Measurements from ENCODE around the gene CCL24.
"Not testable (repeated sequence)": the region's sequence is repeated elsewhere in the genome, so short reads cannot be mapped to it uniquely, and the experiment has no call there.

CCL24 gene

GRCh38 chr7:75820688-75821087 is 7.1 kb upstream of the CCL24 start:
- in situ Hi-C loops (cut with MboI; ENCODE audit: low sequenced_read_pairs) = no loop called here

- in situ Hi-C loops (cut with MboI; ENCODE audit: low sequenced_read_pairs) = no loop called here
Observed at GRCh38 chr7:75819711-75820110, 6.1 kb upstream of the CCL24 start.

GRCh38 chr7:75818472-75818871 is 4.9 kb upstream of the CCL24 start:
- in situ Hi-C loops (cut with MboI; ENCODE audit: low sequenced_read_pairs) = no loop called here

- in situ Hi-C loops (cut with MboI; ENCODE audit: low sequenced_read_pairs) = no loop called here
Observed at GRCh38 chr7:75817116-75817515, 3.5 kb upstream of the CCL24 start.

- in situ Hi-C loops (cut with MboI; ENCODE audit: low sequenced_read_pairs) = no loop called here
Observed at GRCh38 chr7:75815418-75816064, 1.9 kb upstream of the CCL24 start.

- in situ Hi-C loops (cut with MboI; ENCODE audit: low sequenced_read_pairs) = no loop called here
Observed at GRCh38 chr7:75814407-75814947, 871 bp upstream of the CCL24 start.

- in situ Hi-C loops (cut with MboI; ENCODE audit: low sequenced_read_pairs) = no loop called here
Observed at GRCh38 chr7:75813084-75813483, 522 bp downstream of the CCL24 start.

- in situ Hi-C loops (cut with MboI; ENCODE audit: low sequenced_read_pairs) = no loop called here
Observed at GRCh38 chr7:75811894-75812678, 1.5 kb downstream of the CCL24 start.

GRCh38 chr7:75809396-75809795 is 4.2 kb downstream of the CCL24 start:
- in situ Hi-C loops (cut with MboI; ENCODE audit: low sequenced_read_pairs) = no loop called here

- in situ Hi-C loops (cut with MboI; ENCODE audit: low sequenced_read_pairs) = no loop called here
Observed at GRCh38 chr7:75808106-75808505, 5.5 kb downstream of the CCL24 start.

- in situ Hi-C loops (cut with MboI; ENCODE audit: low sequenced_read_pairs) = no loop called here
Observed at GRCh38 chr7:75807452-75807851, 6.2 kb downstream of the CCL24 start.

- in situ Hi-C loops (cut with MboI; ENCODE audit: low sequenced_read_pairs) = no loop called here
Observed at GRCh38 chr7:75806560-75807307, 6.9 kb downstream of the CCL24 start.

GRCh38 chr7:75804705-75805104 is 8.9 kb downstream of the CCL24 start:
- in situ Hi-C loops (cut with MboI; ENCODE audit: low sequenced_read_pairs) = no loop called here

GRCh38 chr7:75804004-75804403 is 9.6 kb downstream of the CCL24 start:
- in situ Hi-C loops (cut with MboI; ENCODE audit: low sequenced_read_pairs) = no loop called here

- in situ Hi-C loops (cut with MboI; ENCODE audit: low sequenced_read_pairs) = no loop called here
Observed at GRCh38 chr7:75802552-75802821, 11.1 kb downstream of the CCL24 start.

GRCh38 chr7:75798770-75799169 is 14.8 kb downstream of the CCL24 start:
- in situ Hi-C loops (cut with MboI; ENCODE audit: low sequenced_read_pairs) = no loop called here

- in situ Hi-C loops (cut with MboI; ENCODE audit: low sequenced_read_pairs) = no loop called here
Observed at GRCh38 chr7:75796420-75796819, 17.2 kb downstream of the CCL24 start.

GRCh38 chr7:75795831-75796285 is 17.7 kb downstream of the CCL24 start:
- in situ Hi-C loops (cut with MboI; ENCODE audit: low sequenced_read_pairs) = no loop called here

- in situ Hi-C loops (cut with MboI; ENCODE audit: low sequenced_read_pairs) = no loop called here
Observed at GRCh38 chr7:75793676-75794075, 19.9 kb downstream of the CCL24 start.

GRCh38 chr7:75792567-75792966 is 21.0 kb downstream of the CCL24 start:
- in situ Hi-C loops (cut with MboI; ENCODE audit: low sequenced_read_pairs) = not testable (repeated sequence)

GRCh38 chr7:75789361-75789924 is 24.2 kb downstream of the CCL24 start:
- in situ Hi-C loops (cut with MboI; ENCODE audit: low sequenced_read_pairs) = no loop called here

All from hTERT RPE-1 (cell line).